ENCODE measurements around the gene ARHGAP15. TPM values are rescaled to one million over a fixed set of nuclear protein-coding genes. Genes with fewer than 3 reads are reported as not detected.
A peak's percentile ranks its signal among the peaks of the same experiment; 100 is the strongest.

ARHGAP15 gene
- total and polyA plus RNA-seq, 2 donors (not counting 1 experiment from before 2014, with no cell fraction given), result 0.07 TPM; not detected in 1

DNA sequence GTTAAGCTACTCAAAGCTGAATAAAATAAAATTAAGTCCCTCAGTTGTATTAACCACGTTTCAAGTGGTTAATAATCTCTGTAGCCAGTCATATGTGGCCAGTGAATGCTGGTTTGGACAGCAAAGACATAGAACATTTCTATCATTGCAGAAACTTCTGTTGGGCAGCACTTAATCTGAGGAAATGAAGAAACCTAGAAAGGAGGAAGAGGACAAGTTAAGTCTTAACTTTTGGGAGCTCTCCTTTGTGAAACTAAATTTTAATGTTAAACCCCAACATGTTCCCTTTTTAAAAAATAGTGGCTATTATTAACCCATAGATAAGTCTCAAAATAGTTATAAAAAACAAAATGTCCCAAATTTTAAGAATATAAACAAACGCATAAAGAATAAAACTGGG is 421.3 kb downstream of the ARHGAP15 start:
- no peaks in the 10 kb centered on the region for H3K27me3 ChIP-seq (ENCODE audit: control insufficient read depth, insufficient read depth, low read length)
- no peaks in the 10 kb centered on the region for H3K36me3 ChIP-seq (ENCODE audit: control insufficient read depth, insufficient read depth, low read length)
- DNase-seq (ENCODE audit: low read depth in 2 of 2), result no peak
- H3K9me3 ChIP-seq (ENCODE audit: control insufficient read depth, insufficient read depth, low read depth, low read length), result no peaks in the 10 kb centered on the region
- H3K9ac ChIP-seq (ENCODE audit: insufficient read depth, low read length), result no peak overlapping the region
- no peak overlapping the region for H3K4me3 ChIP-seq (replicated peaks in 1 of 4; ENCODE audit: control extremely low read depth in 1 of 4, insufficient read depth in 1 of 4, low read depth in 3 of 4, low read length in 4 of 4)
- H3K4me1 ChIP-seq (ENCODE audit: control insufficient read depth, extremely low read depth, insufficient read depth, low read length), result no peaks in the 10 kb centered on the region
- no peak overlapping the region for H2AFZ ChIP-seq (ENCODE audit: low read length)
- TF ChIP-seq EZH2 (IDR thresholded peaks at IDR 0.05; ENCODE audit: low read length, missing control alignments), result no peak
- TF ChIP-seq, protein P1, sequence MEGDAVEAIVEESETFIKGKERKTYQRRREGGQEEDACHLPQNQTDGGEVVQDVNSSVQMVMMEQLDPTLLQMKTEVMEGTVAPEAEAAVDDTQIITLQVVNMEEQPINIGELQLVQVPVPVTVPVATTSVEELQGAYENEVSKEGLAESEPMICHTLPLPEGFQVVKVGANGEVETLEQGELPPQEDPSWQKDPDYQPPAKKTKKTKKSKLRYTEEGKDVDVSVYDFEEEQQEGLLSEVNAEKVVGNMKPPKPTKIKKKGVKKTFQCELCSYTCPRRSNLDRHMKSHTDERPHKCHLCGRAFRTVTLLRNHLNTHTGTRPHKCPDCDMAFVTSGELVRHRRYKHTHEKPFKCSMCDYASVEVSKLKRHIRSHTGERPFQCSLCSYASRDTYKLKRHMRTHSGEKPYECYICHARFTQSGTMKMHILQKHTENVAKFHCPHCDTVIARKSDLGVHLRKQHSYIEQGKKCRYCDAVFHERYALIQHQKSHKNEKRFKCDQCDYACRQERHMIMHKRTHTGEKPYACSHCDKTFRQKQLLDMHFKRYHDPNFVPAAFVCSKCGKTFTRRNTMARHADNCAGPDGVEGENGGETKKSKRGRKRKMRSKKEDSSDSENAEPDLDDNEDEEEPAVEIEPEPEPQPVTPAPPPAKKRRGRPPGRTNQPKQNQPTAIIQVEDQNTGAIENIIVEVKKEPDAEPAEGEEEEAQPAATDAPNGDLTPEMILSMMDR (conservative IDR thresholded peaks at IDR 0.05 in 1 of 2, IDR thresholded peaks at IDR 0.05 in 1 of 2; ENCODE audit: low read depth in 1 of 2, low read length in 2 of 2), result no peak
- H3K4me2 ChIP-seq (ENCODE audit: extremely low read depth, insufficient read depth, low read length), result no peak overlapping the region
- no peaks in the 10 kb centered on the region for H4K20me1 ChIP-seq (ENCODE audit: control insufficient read depth, extremely low read depth, insufficient read depth, low read length)
- H3K27ac ChIP-seq (ENCODE audit: insufficient read depth, low read length), result no peak overlapping the region
- no peaks in the 10 kb centered on the region for H3K79me2 ChIP-seq (ENCODE audit: control insufficient read depth, insufficient read depth, low read length)

DNA sequence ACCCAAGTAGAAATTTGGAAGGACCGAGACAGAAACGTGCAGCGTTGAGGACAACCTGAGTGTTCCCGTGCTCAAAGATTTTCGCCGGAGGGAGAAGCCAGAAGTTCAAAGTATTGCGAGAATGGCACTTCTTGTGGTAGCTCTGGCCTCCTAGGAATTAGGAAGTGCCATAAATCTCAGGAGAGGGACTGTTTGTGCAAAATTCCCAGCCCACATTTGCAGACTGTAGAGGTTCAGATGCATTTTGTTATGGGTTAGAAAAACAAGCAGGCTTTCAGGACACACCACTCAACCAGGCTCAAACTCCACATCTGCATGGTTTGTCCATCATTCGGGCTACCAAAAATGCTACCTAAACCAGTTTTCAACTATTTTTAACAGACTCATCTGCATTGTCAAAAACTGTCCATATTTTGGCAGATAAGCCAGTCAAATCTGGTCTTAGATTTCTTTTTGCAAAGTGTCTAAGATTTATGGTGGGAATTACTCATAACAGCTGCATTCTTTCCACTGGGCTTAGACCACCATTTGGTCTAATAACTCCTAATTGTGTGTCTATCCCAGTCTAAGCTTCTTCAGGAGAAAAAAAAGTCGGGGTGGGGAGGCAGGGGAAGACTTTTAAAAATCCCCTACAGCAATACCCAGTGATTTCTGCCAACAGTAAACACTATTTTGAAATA is 422.9 kb downstream of the ARHGAP15 start:
- no peaks in the 10 kb centered on the region for H3K79me2 ChIP-seq (ENCODE audit: control insufficient read depth, insufficient read depth, low read length)
- no peaks in the 10 kb centered on the region for H3K36me3 ChIP-seq (ENCODE audit: control insufficient read depth, insufficient read depth, low read length)
- no peaks in the 10 kb centered on the region for H3K27me3 ChIP-seq (ENCODE audit: control insufficient read depth, insufficient read depth, low read length)
- H3K4me3 ChIP-seq (replicated peaks in 1 of 4; ENCODE audit: control extremely low read depth in 1 of 4, insufficient read depth in 1 of 4, low read depth in 3 of 4, low read length in 4 of 4), result no peak overlapping the region
- peak in 1 of 2 donors; percentile 23 for DNase-seq (ENCODE audit: low read depth in 2 of 2)
- no peak for TF ChIP-seq EZH2 (IDR thresholded peaks at IDR 0.05; ENCODE audit: low read length, missing control alignments)
- TF ChIP-seq, protein P1 (conservative IDR thresholded peaks at IDR 0.05 in 1 of 2, IDR thresholded peaks at IDR 0.05 in 1 of 2; ENCODE audit: low read depth in 1 of 2, low read length in 2 of 2), result no peak
- no peak overlapping the region for H3K4me2 ChIP-seq (ENCODE audit: extremely low read depth, insufficient read depth, low read length)
- H4K20me1 ChIP-seq (ENCODE audit: control insufficient read depth, extremely low read depth, insufficient read depth, low read length), result no peaks in the 10 kb centered on the region
- no peak overlapping the region for H3K9ac ChIP-seq (ENCODE audit: insufficient read depth, low read length)
- H3K9me3 ChIP-seq (ENCODE audit: control insufficient read depth, insufficient read depth, low read depth, low read length), result no peaks in the 10 kb centered on the region
- H2AFZ ChIP-seq (ENCODE audit: low read length), result peak overlapping the region; percentile 11
- no peaks in the 10 kb centered on the region for H3K4me1 ChIP-seq (ENCODE audit: control insufficient read depth, extremely low read depth, insufficient read depth, low read length)
- H3K27ac ChIP-seq (ENCODE audit: insufficient read depth, low read length), result no peak overlapping the region

DNA sequence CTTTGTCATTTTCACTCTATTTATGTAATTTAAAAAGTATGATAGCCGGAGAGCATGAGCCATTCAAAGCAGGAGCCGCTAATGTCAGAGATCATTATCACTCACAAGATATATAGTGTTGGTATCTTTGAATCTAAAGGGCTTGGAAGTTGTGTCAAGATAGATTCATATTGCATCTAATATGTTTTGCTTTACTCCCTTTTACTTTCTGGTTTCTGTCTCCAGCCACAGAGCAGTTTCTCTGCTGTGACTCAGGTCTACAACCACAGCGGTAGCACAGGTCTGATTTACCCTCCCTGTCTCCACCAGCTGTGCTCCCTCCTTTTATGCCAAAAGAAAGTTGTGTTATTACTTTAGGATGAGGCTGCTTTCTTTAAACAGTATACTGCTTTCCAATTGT is 424.0 kb downstream of the ARHGAP15 start:
- H2AFZ ChIP-seq (ENCODE audit: low read length), result peak overlapping the region; percentile 6
- H3K36me3 ChIP-seq (ENCODE audit: control insufficient read depth, insufficient read depth, low read length), result no peaks in the 10 kb centered on the region
- no peak overlapping the region for H3K4me2 ChIP-seq (ENCODE audit: extremely low read depth, insufficient read depth, low read length)
- no peak for DNase-seq (ENCODE audit: low read depth in 2 of 2)
- H3K27ac ChIP-seq (ENCODE audit: insufficient read depth, low read length), result no peak overlapping the region
- H3K79me2 ChIP-seq (ENCODE audit: control insufficient read depth, insufficient read depth, low read length), result no peaks in the 10 kb centered on the region
- no peaks in the 10 kb centered on the region for H3K9me3 ChIP-seq (ENCODE audit: control insufficient read depth, insufficient read depth, low read depth, low read length)
- H3K27me3 ChIP-seq (ENCODE audit: control insufficient read depth, insufficient read depth, low read length), result no peaks in the 10 kb centered on the region
- no peak overlapping the region for H3K9ac ChIP-seq (ENCODE audit: insufficient read depth, low read length)
- TF ChIP-seq, protein P1 (conservative IDR thresholded peaks at IDR 0.05 in 1 of 2, IDR thresholded peaks at IDR 0.05 in 1 of 2; ENCODE audit: low read depth in 1 of 2, low read length in 2 of 2), result no peak
- TF ChIP-seq EZH2 (IDR thresholded peaks at IDR 0.05; ENCODE audit: low read length, missing control alignments), result no peak
- no peak overlapping the region for H3K4me3 ChIP-seq (replicated peaks in 1 of 4; ENCODE audit: control extremely low read depth in 1 of 4, insufficient read depth in 1 of 4, low read depth in 3 of 4, low read length in 4 of 4)
- no peaks in the 10 kb centered on the region for H3K4me1 ChIP-seq (ENCODE audit: control insufficient read depth, extremely low read depth, insufficient read depth, low read length)
- no peaks in the 10 kb centered on the region for H4K20me1 ChIP-seq (ENCODE audit: control insufficient read depth, extremely low read depth, insufficient read depth, low read length)

Measured in fibroblast of lung (primary cell).